Transverse colon (tissue), 4 donors: ENCODE measurements around the gene NUTF2. TPM values are rescaled to one million over a fixed set of nuclear protein-coding genes. Genes with fewer than 3 reads are reported as not detected.
"Not testable (repeated sequence)": the region's sequence is repeated elsewhere in the genome, so short reads cannot be mapped to it uniquely, and the experiment has no call there.

Experiments used
- DNase-seq: peaks from one replicate; pipeline ENCODE4 v3.0.0-alpha.2; 2019
- H3K27ac ChIP-seq, 4 donors: fragments of 200-600 bp; sonication (generic); 2 replicates each; pipeline ENCODE4 v1.5.1; 2016 to 2018; ENCODE audit warnings: inconsistent platforms in 4 of 4
- H3K27me3 ChIP-seq: fragments of 200-600 bp; sonication (generic); 2 replicates; pipeline ENCODE4 v1.5.1; 2017; ENCODE audit warnings: inconsistent platforms
- H3K36me3 ChIP-seq, 4 donors: fragments of 200-600 bp; sonication (generic); 2 replicates each; pipeline ENCODE4 v1.5.1; 2017 to 2019; ENCODE audit warnings: inconsistent platforms in 4 of 4
- H3K4me1 ChIP-seq, 4 donors: fragments of 200-600 bp; sonication (generic); 2 replicates each; pipeline ENCODE4 v1.5.1; 2017 to 2020; ENCODE audit warnings: inconsistent platforms in 4 of 4
- H3K4me3 ChIP-seq, 4 donors: fragments of 200-600 bp; sonication (generic); 1 replicate in 1 of 4; 2 replicates in 3 of 4; pipeline versions ENCODE4 v1.5.1 to v1.6.1; 2017 to 2019; ENCODE audit warnings: inconsistent platforms in 4 of 4
- H3K9me3 ChIP-seq, 2 donors: fragments of 200-600 bp; sonication (generic); 2 replicates each; pipeline ENCODE4 v1.5.1; 2017 to 2019; ENCODE audit warnings: inconsistent platforms in 2 of 2
- CTCF ChIP-seq, 5 experiments: fragments of 200-600 bp in 3 of 5; fragments of 450-650 bp in 2 of 5; sonication (generic) in 3 of 5; IDR thresholded peaks; 1 replicate in 2 of 5; 2 replicates in 3 of 5; pipeline ENCODE4 v1.5.1; 2016 to 2017; ENCODE audit warnings: antibody characterized with exemption in 5 of 5, inconsistent platforms in 3 of 5, mild to moderate bottlenecking in 2 of 5, moderate library complexity in 1 of 5
- EP300 ChIP-seq: sonication (generic); formaldehyde crosslinking; IDR thresholded peaks from one replicate; pipeline ENCODE4 v1.6.1; 2017; ENCODE audit warnings: antibody characterized with exemption, low read depth
- POLR2A ChIP-seq: fragments of 450-650 bp; IDR thresholded peaks from one replicate; pipeline ENCODE4 v1.6.1; 2016; ENCODE audit warnings: antibody characterized with exemption, mild to moderate bottlenecking, moderate library complexity
- POLR2AphosphoS5 ChIP-seq, 3 donors: sonication (generic); formaldehyde crosslinking; IDR thresholded peaks; one replicate each; pipeline ENCODE4 v1.6.1; 2016; ENCODE audit warnings: antibody characterized with exemption in 3 of 3
- WGBS, 2 donors: methylation state at CpG; one replicate each; pipeline ENCODE4 v1.1.5; 2018; ENCODE audit warnings: low coverage in 1 of 2; 5-methylcytosine and 5-hydroxymethylcytosine counted together
- in situ Hi-C, 4 donors: fragments of 200-750 bp; cut with MboI; loops; one replicate each; pipeline versions ENCODE4 v1.15.0 to v1.15.1; 2017; ENCODE audit warnings: low sequenced_read_pairs in 3 of 4, low pct_ligation_motif_present in 1 of 4, low pct_unique_long_range_greater_than_20kb in 1 of 4
- intact Hi-C: fragments of 100-400 bp; cut with DNase I; formaldehyde crosslinking; loops from one replicate; pipeline ENCODE4 v1.15.1; 2023; ENCODE audit warnings: low total_unique reads
- total RNA-seq, 4 donors: library from RNA; depleted of rRNA; stranded (reverse); fragments of >200 nt; gene quantifications; one replicate each; pipeline ENCODE4 v1.1.0, GENCODE V29; 2016

Gene NUTF2
- total RNA-seq, 4 donors from 2014 or later: 75.2 to 131 (median 89.0) TPM

DNA sequence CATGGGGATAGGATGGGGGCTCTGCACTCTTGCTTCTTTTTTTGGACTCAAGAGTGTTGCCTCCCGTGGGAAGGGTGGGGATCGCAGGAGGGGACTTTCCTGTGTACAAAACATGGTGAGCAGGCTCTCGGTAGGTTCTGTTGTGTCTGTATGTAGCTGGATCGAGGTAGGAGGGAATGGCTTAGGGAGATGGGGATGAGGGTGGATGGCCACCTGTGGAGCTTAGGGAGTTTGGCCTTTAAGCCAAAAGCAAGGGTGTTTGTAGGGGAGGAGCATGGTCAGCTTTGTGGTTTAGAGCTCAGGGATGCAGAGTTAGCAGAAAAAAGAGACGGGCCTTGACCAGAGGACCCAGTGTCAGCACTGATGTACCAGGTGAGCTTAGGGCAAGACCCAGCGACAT is 15.1 kb downstream of the NUTF2 start:
- in situ Hi-C loops: no loop called here
- no peaks in the 10 kb centered on the region for H3K9me3 ChIP-seq
- intact Hi-C loops: no loop called here
- peaks cover 0 to 5% (median 0%) of the 10 kb centered on the region in 4 donors for H3K36me3 ChIP-seq
- DNase-seq: no peak
- H3K4me1 ChIP-seq: peaks cover 8 to 48% (median 26%) of the 10 kb centered on the region in 4 donors
- no peak overlapping the region for H3K27ac ChIP-seq
- no peaks in the 10 kb centered on the region for H3K27me3 ChIP-seq
- TF ChIP-seq POLR2A: no peak
- TF ChIP-seq POLR2AphosphoS5 (IDR thresholded peaks at IDR 0.05): no peak
- 89% methylated on average over 6 of the region's 6 CpGs; no CpG with 5 or more reads in 1 of the 2 donors for WGBS, 2 donors
- H3K4me3 ChIP-seq: no peak overlapping the region

GRCh38 chr16:67862623-67863583 is 16.2 kb downstream of the NUTF2 start:
- Histone ChIP-seq H3K4me3 (no peak overlapping the region), H3K4me1 (peaks cover 0 to 38% (median 16%) of the 10 kb centered on the region in 4 donors), H3K9me3 (no peaks in the 10 kb centered on the region), H3K27ac (peak overlapping the region; percentile 22 to 62 (median 36)), H3K27me3 (no peaks in the 10 kb centered on the region), H3K36me3 (peaks cover 0 to 15% (median 0%) of the 10 kb centered on the region in 4 donors)
- no peak for DNase-seq
- intact Hi-C loops: no loop called here
- WGBS, 2 donors: 87 to 95% methylated on average over 4 to 11 of the region's 11 CpGs
- in situ Hi-C loops: no loop called here
- TF ChIP-seq POLR2A (no peak), POLR2AphosphoS5 (IDR thresholded peaks at IDR 0.05) (no peak), EP300 (no peak), CTCF (IDR thresholded peaks at IDR 0.05) (no peak)

DNA sequence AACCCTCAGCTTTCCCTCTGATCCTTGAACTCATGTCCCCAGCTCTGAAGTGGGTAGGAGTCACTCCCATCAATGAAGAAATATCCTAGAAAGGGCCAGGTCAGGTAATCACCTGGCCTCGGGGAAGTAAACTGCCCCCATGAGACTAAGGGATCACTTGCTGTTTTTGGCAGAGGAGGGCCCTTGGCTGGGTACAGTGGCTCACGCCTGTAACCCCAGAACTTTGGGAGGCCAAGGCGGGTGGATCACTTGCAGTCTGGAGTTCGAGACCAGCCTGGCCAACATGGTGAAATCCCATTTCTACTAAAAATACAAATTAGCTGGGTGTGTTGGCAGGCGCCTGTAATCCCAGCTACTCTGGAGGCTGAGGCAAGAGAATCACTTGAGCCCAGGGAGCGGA is 17.3 kb downstream of the NUTF2 start:
- H3K4me3 ChIP-seq, DNase-seq, H3K27me3 ChIP-seq, in situ Hi-C loops, intact Hi-C loops, H3K9me3 ChIP-seq: not testable (repeated sequence)
- Histone ChIP-seq H3K4me1 (peaks cover 0 to 26% (median 5%) of the 10 kb centered on the region in 4 donors), H3K27ac (peak overlapping the region in 3 of 4 donors; percentile 19 to 62 (median 34)), H3K36me3 (peaks cover 0 to 15% (median 4%) of the 10 kb centered on the region in 4 donors)
- WGBS, 2 donors: 90 to 94% methylated on average over 2 to 6 of the region's 6 CpGs

- H3K36me3 ChIP-seq: peaks cover 0 to 15% (median 4%) of the 10 kb centered on the region in 4 donors
- no peaks in the 10 kb centered on the region for H3K27me3 ChIP-seq
- 85 to 86% methylated on average over 1 to 2 of the region's 2 CpGs for WGBS, 2 donors
- no peak overlapping the region for H3K4me3 ChIP-seq
- H3K27ac ChIP-seq: no peak overlapping the region
- peaks cover 0 to 23% (median 5%) of the 10 kb centered on the region in 4 donors for H3K4me1 ChIP-seq
- in situ Hi-C loops: no loop called here
- DNase-seq: no peak
- intact Hi-C loops: no loop called here
- TF ChIP-seq POLR2AphosphoS5 (IDR thresholded peaks at IDR 0.05) (no peak), CTCF (IDR thresholded peaks at IDR 0.05) (no peak), POLR2A (no peak), EP300 (no peak)
- no peaks in the 10 kb centered on the region for H3K9me3 ChIP-seq
These were observed 17.9 kb downstream of the NUTF2 start for GRCh38 chr16:67864594-67864993.

GRCh38 chr16:67865318-67865717 is 18.6 kb downstream of the NUTF2 start:
- Histone ChIP-seq H3K27ac (no peak overlapping the region), H3K36me3 (peaks cover 0 to 15% (median 4%) of the 10 kb centered on the region in 4 donors), H3K4me1 (peaks cover 0 to 23% (median 5%) of the 10 kb centered on the region in 4 donors), H3K27me3 (no peaks in the 10 kb centered on the region), H3K4me3 (no peak overlapping the region), H3K9me3 (no peaks in the 10 kb centered on the region)
- in situ Hi-C loops (no loop called here), intact Hi-C loops (no loop called here)
- peak in 4 of 5 experiments; percentile 27 to 55 (median 36) for TF ChIP-seq CTCF (IDR thresholded peaks at IDR 0.05)
- no peak for TF ChIP-seq EP300
- TF ChIP-seq POLR2AphosphoS5 (IDR thresholded peaks at IDR 0.05): no peak
- no peak for TF ChIP-seq POLR2A
- peak; percentile 27 for DNase-seq
- WGBS, 2 donors: 100% methylated on average over 2 of the region's 2 CpGs; no CpG with 5 or more reads in 1 of the 2 donors
